ENCODE results near the gene NAV2.
A peak's percentile ranks its signal among the peaks of the same experiment; 100 is the strongest.
"Not testable (repeated sequence)": the region's sequence is repeated elsewhere in the genome, so short reads cannot be mapped to it uniquely, and the experiment has no call there.

Gene NAV2

GRCh38 chr11:19872512-19873145 lies 160.0 kb downstream of the NAV2 start:
- DNase-seq = peak; percentile 45

- no peak for DNase-seq
These were observed 161.1 kb downstream of the NAV2 start for GRCh38 chr11:19873730-19874129.

GRCh38 chr11:19874266-19874665 lies 161.6 kb downstream of the NAV2 start:
- no peak for DNase-seq

- no peak for DNase-seq
These were observed 164.1 kb downstream of the NAV2 start for GRCh38 chr11:19876750-19877149.

GRCh38 chr11:19878520-19878919 lies 165.9 kb downstream of the NAV2 start:
- DNase-seq = no peak

GRCh38 chr11:19879307-19880087 lies 166.9 kb downstream of the NAV2 start:
- no peak for DNase-seq

GRCh38 chr11:19880088-19880345 lies 167.4 kb downstream of the NAV2 start:
- DNase-seq = peak; percentile 53

- DNase-seq = no peak
These were observed 168.5 kb downstream of the NAV2 start for GRCh38 chr11:19881177-19881576.

GRCh38 chr11:19882356-19882755 lies 169.7 kb downstream of the NAV2 start:
- no peak for DNase-seq

- no peak for DNase-seq
These were observed 173.9 kb downstream of the NAV2 start for GRCh38 chr11:19886498-19886897.

GRCh38 chr11:19887842-19888241 lies 175.2 kb downstream of the NAV2 start:
- DNase-seq = no peak

GRCh38 chr11:19889531-19889930 lies 176.9 kb downstream of the NAV2 start:
- no peak for DNase-seq

GRCh38 chr11:19890308-19890707 lies 177.7 kb downstream of the NAV2 start:
- no peak for DNase-seq

- DNase-seq = no peak
These were observed 178.4 kb downstream of the NAV2 start for GRCh38 chr11:19891022-19891421.

GRCh38 chr11:19892387-19892786 lies 179.8 kb downstream of the NAV2 start:
- DNase-seq = no peak

- DNase-seq = no peak
These were observed 180.2 kb downstream of the NAV2 start for GRCh38 chr11:19892876-19893275.

GRCh38 chr11:19894404-19894803 lies 181.8 kb downstream of the NAV2 start:
- DNase-seq = no peak

- not testable (repeated sequence) for DNase-seq
These were observed 182.4 kb downstream of the NAV2 start for GRCh38 chr11:19895037-19895436.

GRCh38 chr11:19895776-19896175 lies 183.1 kb downstream of the NAV2 start:
- no peak for DNase-seq

- DNase-seq = peak; percentile 32
These were observed 191.0 kb downstream of the NAV2 start for GRCh38 chr11:19903620-19904069.

- peak; percentile 15 for DNase-seq
These were observed 192.7 kb downstream of the NAV2 start for GRCh38 chr11:19905280-19905853.

- DNase-seq = no peak
These were observed 193.5 kb downstream of the NAV2 start for GRCh38 chr11:19906126-19906525.

GRCh38 chr11:19907008-19907579 lies 194.5 kb downstream of the NAV2 start:
- DNase-seq = no peak

GRCh38 chr11:19907839-19908238 lies 195.2 kb downstream of the NAV2 start:
- DNase-seq = no peak
